Heart left ventricle (tissue), 13 donors: Measurements from ENCODE around the gene PREX1.

Experiments
- CTCF ChIP-seq, 12 donors: fragments of 200-600 bp; sonication (generic) in 4 of 12; IDR thresholded peaks; one replicate each; pipeline versions ENCODE4 v1.5.0 to v1.8.0; 2018 to 2022; ENCODE audit warnings: antibody characterized with exemption in 12 of 12, mild to moderate bottlenecking in 5 of 12
- POLR2A ChIP-seq, 2 donors: fragments of 450-650 bp; IDR thresholded peaks; one replicate each; pipeline ENCODE4 v1.6.1; 2017; ENCODE audit warnings: antibody characterized with exemption in 2 of 2, mild to moderate bottlenecking in 2 of 2, moderate library complexity in 2 of 2
- donor health status: ischemic (EF 13 %, LVEDD 7.1; RV severe dilation, severe dysfunction).
- donor health status: DM: no; HTN: yes; CAD: no.
- donor health status: DM: no; HTN: no; CAD: no.
- donor health status: ischemic (EF 25% LVEDD 6.9; RV normal size, moderate dysfunction).
- donor health status: ischemic (EF 25% LVEDD 5.7; RV mildly dilated, moderate dysfunction).
- donor health status: ischemic (EF 35%, LVEDD 5.7; RV mildly dilated, moderate dysfunction).
- donor health status: nonischemic (EF 11% LVEDD 7.7; RV severe dilation, severe dysfunction).
- donor health status: DM: yes; HTN: yes; CAD: no.
- donor health status: PGD.
- donor health status: ischemic (EF 29% LVEDD 5.4; RV normal size, mild dysfunction).
- donor health status: nonischemic (EF 23%, LVEDD 6.1; RV moderate dilation, normal function).

- TF ChIP-seq CTCF (IDR thresholded peaks at IDR 0.05) (no peak), POLR2A (IDR thresholded peaks at IDR 0.05) (no peak)
Observed at GRCh38 chr20:48744515-48744914, 83.3 kb downstream of the PREX1 start.
